T-helper 22 cell (primary cell): ENCODE results near the gene SGSM2.

Source experiments
- DNase-seq: peaks from one replicate; pipeline ENCODE4 v3.0.0-alpha.2; 2020; ENCODE audit warnings: low read depth

Gene SGSM2

GRCh38 chr17:2399572-2400473 is 62.5 kb downstream of the SGSM2 start:
- peak; percentile 92 for DNase-seq

- peak; percentile 31 for DNase-seq
These were observed 63.2 kb downstream of the SGSM2 start for GRCh38 chr17:2400474-2400866.

- peak; percentile 92 for DNase-seq
These were observed 63.6 kb downstream of the SGSM2 start, which contains the start of gene MNT for GRCh38 chr17:2400877-2401425. TSS of gene MNT (minus strand) at chr17:2401060. CDS start at chr17:2400712, 348 bp downstream.

GRCh38 chr17:2401426-2402221 is 64.3 kb downstream of the SGSM2 start:
- peak; percentile 99 for DNase-seq

- no peak for DNase-seq
These were observed 65.2 kb downstream of the SGSM2 start for GRCh38 chr17:2402544-2402943.

- DNase-seq, result no peak
These were observed 65.7 kb downstream of the SGSM2 start for GRCh38 chr17:2403044-2403443.

GRCh38 chr17:2405247-2405926 is 68.1 kb downstream of the SGSM2 start:
- DNase-seq, result no peak

- DNase-seq, result no peak
These were observed 69.1 kb downstream of the SGSM2 start for GRCh38 chr17:2406271-2406902.

GRCh38 chr17:2406903-2407790 is 69.8 kb downstream of the SGSM2 start:
- DNase-seq, result no peak

- no peak for DNase-seq
These were observed 73.7 kb downstream of the SGSM2 start for GRCh38 chr17:2410951-2411350.

- DNase-seq, result no peak
These were observed 75.3 kb downstream of the SGSM2 start for GRCh38 chr17:2412561-2413021.

GRCh38 chr17:2414446-2415064 is 77.3 kb downstream of the SGSM2 start:
- DNase-seq, result no peak

- DNase-seq, result no peak
These were observed 77.8 kb downstream of the SGSM2 start for GRCh38 chr17:2415081-2415480.

- DNase-seq, result peak; percentile 63
These were observed 78.9 kb downstream of the SGSM2 start for GRCh38 chr17:2416010-2416734.

- no peak for DNase-seq
These were observed 81.3 kb downstream of the SGSM2 start for GRCh38 chr17:2418572-2418971.

GRCh38 chr17:2419486-2419885 is 82.2 kb downstream of the SGSM2 start:
- DNase-seq, result no peak

GRCh38 chr17:2420176-2420575 is 82.9 kb downstream of the SGSM2 start:
- DNase-seq, result no peak

GRCh38 chr17:2421315-2422147 is 84.2 kb downstream of the SGSM2 start:
- no peak for DNase-seq
